ENCODE results near the gene MSTO1.
A peak's percentile ranks its signal among the peaks of the same experiment; 100 is the strongest.
"Not testable (repeated sequence)": the region's sequence is repeated elsewhere in the genome, so short reads cannot be mapped to it uniquely, and the experiment has no call there.

Gene MSTO1
- 1.7 to 10.3 (median 5.8) reads per million in 18 experiments for total RNA-seq

- peak; percentile 99 to 100 for DNase-seq
These were observed at the start of gene MSTO1 for GRCh38 chr1:155609515-155610256. Gene MSTO1 (plus strand): TSS chr1:155610218. CDS start chr1:155610249, 31 bp downstream.

DNA sequence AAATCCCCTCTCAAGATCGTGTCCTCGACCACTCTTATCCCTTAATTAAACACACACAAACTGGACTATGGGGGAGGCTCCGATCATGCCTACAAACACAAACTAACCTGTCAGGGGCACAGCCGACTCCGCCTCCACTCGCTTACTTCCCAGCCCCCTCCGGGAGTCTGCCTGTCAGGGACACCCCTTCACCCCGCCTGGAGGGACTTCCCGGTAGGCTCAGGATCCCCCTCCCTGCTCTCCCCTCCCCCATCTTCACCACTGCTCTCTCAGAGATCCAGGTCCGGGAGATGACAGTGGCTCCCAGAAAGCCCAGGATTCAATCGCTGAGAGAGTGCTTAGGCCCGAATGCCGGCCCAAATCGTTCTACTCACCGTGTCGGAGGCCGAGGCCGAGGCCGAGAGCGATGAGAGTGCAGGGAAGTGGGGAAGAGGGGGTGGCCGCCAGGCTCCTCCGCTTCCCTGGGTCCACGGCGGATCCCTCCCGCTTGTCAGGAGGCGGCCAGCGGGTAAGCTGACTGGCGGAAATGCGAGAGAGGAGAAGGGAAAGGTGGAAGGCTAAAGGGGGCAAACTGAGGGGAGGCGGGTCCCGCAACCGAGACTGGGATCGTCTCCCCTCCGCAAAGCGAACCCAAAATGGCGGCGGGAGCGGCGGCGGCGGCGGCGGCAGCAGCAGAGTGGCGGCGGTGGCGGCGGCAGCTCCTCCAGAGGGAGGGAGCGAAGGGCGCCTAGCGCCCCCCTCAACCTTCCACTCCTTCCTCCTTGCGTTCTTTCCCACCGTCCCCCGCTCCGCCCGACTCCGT is 48.0 kb upstream of the MSTO1 start:
- DNase-seq: not testable (repeated sequence)

DNA sequence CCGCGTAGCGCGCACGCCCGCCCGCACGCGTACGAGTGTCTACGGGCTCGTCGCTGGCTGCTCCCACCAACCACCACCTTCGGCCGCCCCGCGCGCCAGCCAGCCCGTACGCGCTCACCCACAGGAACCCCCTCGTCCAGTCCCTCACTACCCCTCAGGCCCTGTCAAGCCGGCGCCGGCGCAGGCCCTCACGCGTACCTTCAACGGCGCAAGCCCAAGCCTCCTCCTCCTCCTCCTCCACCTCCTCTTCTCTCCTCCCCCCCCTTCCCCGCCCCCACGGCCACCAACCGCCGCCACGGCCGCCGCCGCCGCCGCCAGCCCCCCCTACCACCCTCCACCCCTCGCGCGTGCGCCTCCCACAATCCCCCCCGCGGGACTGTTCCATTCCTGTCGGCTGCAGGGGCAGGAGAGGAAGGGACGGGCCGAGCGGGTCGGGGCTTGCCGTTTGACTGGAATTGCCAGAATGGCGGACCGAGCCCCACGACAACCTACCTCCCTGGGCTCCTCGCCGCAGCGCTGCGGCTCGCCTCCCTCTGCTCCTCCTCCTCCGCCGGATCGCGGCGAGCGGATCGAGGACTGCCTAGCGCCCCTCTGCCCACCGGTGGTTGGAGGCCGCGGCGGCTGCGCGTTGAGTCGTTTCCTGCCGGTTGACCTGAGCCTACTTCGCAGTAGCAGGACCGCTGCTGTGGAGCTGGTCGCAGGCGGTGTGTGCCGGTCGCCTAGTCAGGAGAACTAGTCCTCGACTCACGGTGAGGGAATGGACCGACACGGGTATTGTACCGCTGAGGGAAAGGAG is 47.2 kb upstream of the MSTO1 start, which contains the start of gene ASH1L:
ASH1L (minus strand) TSS at position 223 of the 796 bp plus-strand sequence. CDS start 41,284 bp downstream, outside the sequence.
- DNase-seq: peak; percentile 86 to 92

DNA sequence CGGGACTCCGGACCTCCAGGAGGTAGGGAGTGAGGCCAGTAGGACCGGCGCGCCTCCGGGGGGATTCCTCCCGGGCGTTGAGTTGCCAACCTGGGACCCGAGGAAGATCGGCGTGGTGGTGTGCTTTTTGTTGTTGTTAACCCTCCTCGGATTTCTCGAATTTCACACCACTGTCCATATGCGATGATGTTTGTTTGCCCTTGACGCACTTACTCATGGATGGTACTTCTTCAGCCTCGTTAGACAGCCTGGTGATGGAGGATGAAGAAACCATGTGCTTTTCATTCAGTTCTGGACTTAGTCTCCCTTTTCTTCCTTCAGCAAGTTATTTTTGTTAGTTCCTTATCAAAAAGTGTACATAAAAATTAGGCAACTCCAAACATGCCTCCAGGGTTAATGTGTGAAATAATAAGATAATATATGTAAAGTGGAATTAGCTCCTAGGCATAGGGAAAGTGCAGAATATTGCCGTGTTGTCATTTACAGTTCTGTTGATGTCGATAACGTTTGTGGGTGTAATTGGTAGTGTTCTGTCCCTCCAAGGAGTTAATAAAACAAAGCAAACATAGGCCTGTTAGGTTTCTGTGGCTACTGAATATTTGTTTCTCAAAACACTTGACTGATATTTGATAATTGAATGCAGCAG is 46.5 kb upstream of the MSTO1 start:
- not testable (repeated sequence) for DNase-seq

- peak; percentile 33 to 51 for DNase-seq
These were observed 39.9 kb upstream of the MSTO1 start for GRCh38 chr1:155569988-155570592.

GRCh38 chr1:155570593-155570990 is 39.4 kb upstream of the MSTO1 start:
- no peak for DNase-seq

DNA sequence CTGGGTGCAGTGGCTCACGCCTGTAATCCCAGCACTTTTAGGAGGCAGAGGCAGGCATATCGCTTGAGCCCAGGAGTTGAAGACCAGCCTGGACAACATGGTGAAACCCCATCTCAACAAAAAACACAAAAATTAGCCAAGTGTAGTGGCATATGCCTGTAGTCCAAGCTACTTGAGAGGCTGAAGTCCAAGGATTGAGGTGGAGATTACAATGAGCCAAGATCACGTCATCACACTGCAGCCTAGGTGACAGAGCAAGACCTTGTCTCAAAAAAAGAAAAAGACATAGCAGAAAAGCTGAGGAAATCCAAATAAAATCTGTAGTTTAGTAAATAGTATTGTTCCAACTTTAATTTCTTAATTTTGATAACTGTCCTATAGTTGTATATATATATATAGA is 35.9 kb upstream of the MSTO1 start:
- DNase-seq: no peak

DNA sequence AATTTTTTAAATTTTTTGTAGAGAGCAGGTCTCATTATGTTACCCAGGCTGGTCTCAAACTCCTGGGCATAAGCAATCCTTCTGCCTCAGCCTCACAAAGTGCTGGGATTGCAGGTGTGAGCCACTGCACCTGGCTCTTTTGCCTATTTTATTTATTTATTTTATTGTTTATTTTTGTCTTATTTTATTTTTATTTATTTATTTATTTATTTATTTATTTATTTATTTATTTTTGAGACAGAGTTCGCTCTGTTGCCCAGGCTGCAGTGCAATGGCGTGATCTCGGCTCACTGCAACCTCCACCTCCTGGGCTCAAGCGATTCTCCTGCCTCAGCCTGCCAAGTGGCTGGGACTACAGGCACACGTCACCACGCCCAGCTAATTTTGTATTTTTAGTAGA is 34.4 kb upstream of the MSTO1 start:
- not testable (repeated sequence) for DNase-seq

DNA sequence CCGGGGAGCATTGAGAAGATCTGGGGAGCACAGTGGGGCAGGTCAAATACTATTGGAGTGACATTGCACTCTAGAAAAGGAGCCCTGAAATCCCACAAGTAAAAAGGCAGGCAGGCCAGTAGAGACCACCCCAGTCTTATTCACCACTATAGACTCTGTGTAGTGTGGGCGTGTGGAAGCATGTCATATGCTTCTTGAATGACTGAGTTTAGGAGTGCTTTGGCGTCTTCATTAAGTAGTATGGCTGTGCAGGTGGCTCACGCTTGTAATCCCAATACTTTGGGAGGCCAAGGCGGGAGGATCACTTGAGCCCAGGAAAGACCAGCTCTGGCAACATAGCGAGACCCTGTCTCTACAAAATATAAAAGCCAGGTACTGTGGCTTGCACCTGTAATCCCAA is 26.2 kb upstream of the MSTO1 start:
- not testable (repeated sequence) for DNase-seq

- not testable (repeated sequence) for DNase-seq
These were observed 20.7 kb upstream of the MSTO1 start for GRCh38 chr1:155589282-155589681.

GRCh38 chr1:155590516-155591247 is 19.3 kb upstream of the MSTO1 start:
- not testable (repeated sequence) for DNase-seq

GRCh38 chr1:155591770-155592169 is 18.2 kb upstream of the MSTO1 start:
- DNase-seq: peak; percentile 44 to 69

DNA sequence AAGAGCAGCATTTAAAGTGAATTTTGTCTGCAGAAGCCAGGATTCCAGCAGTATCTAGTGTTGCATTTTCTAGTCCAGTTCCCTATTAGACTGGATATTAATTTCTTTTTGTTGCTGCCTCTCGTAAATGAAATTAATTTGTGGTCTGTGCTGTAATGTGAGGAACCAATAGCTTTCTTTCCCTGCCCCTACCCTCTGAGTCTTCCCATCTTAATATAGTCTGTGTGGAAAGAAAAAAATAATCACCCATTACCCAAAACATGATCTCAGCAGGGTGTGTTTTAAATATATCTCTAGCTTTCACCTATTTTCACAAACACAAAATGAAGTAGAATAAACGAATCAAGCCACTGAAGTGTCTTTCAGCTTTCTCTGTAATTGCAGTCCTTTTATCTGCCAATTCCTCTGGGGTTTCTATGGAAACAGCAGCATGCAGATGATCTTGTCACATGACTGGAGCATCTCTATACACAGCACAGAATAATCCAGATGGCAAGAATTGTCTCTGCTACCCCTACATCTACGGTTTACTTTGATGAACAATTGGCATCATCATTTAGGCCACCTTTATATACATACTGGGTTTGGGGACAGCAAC is 14.0 kb upstream of the MSTO1 start:
- DNase-seq: not testable (repeated sequence)

DNA sequence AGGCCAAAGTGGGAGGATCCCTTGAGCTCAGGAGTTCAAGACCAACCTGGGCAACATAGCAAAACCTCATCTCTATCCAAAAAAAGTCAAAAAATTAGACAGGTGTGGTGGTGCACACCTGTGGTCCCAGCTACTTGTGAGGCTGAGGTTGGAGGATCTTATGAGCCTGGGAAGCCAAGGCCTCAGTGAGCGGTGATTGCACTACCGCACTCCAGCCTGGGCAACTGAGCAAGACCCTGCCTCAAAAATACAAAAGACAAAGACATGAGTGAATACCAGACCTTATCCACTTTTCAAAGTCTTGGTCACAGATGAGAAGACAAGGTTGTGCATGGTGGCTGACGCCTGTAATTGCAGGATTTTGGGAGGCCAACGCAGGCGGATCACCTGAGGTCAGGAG is 13.2 kb upstream of the MSTO1 start:
- no peak for DNase-seq

DNA sequence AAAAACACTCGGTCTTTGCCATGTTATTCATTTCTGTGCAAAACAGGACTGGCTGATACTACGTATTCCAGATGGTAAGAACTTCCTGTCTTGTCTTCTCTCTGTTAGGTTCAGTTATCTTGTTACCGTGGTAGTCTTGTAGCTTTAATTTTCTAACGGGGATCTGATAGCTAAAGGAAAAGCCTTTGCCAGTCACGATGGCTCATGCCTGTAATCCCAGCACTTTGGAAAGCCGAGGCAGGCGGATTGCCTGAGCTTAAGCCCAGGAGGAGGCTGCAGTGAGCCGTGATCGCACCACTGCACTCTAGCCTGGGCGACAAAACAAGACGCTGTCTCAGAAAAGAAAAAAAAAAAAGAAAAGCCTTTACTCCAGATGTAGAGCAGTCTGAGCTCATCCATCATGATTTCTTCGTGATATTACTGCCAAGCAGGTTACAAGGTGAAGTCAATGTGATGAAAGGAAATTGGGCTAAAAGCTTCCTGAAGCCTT is 11.1 kb upstream of the MSTO1 start:
- no peak for DNase-seq

DNA sequence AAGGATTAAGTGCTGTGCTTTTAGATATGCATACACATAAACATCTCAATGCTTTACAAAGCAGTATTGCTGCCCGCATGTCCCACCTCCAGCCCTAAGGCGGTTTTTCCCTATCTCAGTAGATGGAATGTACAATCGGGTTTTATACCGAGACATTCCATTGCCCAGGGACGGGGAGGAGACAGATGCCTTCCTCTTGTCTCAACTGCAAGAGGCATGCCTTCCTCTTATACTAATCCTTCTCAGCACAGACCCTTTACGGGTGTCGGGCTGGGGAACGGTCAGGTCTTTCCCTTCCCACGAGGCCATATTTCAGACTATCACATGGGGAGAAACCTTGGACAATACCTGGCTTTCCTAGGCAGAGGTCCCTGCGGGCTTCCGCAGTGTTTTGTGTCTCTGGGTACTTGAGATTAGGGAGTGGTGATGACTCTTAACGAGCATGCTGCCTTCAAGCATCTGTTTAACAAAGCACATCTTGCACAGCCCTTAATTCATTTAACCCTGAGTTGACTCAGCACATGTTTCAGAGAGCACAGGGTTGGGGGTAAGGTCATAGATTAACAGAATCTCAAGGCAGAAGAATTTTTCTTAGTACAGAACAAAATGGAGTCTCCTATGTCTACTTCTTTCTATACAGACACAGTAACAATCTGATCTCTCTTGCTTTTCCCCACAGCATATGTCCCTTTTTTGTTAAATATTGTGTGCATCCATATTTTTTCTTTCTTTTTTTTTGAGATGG is 10.0 kb upstream of the MSTO1 start:
- not testable (repeated sequence) for DNase-seq

DNA sequence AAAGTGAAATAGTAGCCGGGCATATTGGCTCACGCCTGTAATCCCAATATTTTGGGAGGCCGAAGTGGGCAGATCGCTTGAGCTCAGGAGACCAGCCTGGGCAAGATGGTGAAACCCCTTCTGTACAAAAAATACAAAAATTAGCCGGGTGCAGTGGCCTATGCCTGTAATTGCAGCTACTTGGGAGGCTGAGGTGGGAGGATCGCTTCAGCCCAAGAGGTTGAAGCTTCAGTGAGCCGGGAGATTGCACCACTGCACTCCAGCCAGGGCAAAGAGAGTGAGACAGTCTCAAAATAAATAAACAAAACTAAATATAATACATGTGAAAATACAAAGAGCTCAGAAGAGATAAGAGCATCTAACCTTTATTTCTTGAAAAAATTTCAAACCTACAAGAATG is 2.3 kb upstream of the MSTO1 start:
- DNase-seq: peak; percentile 3 to 4

DNA sequence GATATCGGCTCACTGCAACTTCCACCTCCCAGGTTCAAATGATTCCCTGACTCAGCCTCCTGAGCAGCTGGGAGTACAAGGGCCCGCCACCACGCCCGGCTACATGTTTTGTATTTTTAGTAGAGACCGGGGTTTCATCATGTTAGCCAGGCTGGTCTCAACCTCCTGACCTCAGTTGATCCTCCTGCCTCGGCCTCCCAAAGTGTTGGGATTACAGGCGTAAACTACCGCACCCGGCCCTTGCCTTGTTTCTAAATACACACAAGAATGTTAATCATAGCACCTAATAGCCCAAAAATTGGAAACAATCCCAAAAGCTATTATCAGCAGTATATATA is 1.2 kb upstream of the MSTO1 start:
- DNase-seq: no peak

GRCh38 chr1:155610257-155610647 is 234 bp downstream of the MSTO1 start:
- not testable (repeated sequence) for DNase-seq

- not testable (repeated sequence) for DNase-seq
These were observed 3.2 kb downstream of the MSTO1 start for GRCh38 chr1:155613226-155613625.

All from inflammatory macrophage (primary cell).